ENCODE results near the gene LAMA5.

Gene LAMA5

DNA sequence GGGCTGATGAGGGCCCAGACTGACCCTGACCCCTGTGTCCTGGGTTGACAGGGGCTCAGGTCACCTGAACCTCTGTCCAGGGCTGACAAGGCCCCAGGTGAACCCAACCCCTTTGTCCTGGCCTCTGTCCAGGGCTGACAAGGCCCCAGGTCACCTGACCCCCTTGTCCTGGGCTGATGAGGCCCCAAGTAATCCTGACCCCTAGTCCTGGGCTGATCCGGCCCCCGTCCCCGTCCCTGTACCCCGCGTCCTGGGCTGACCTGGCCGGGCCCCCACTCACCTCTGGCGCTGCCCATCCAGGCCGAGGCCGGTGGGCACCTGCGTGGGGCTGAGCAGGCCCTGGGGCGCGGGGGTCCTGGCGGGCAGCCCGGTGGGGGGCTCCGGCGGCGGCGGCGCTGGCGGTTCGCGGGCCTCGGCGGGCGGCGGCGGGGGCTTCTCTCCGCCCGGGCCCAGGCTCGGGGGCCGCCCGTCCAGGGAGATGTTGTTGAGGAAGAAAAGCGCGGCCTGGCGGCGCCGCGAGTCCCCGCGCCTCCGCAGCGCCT, 39.6 kb upstream of the LAMA5 start:
- TF ChIP-seq REST (IDR thresholded peaks at IDR 0.05; ENCODE audit: insufficient read depth in 1 of 2, low read depth in 2 of 2, low read length in 2 of 2) (0 out of 4 replicates have a peak, but pooled peaks of 1 of the 2 experiments have one; percentile 17), SIN3A (IDR thresholded peaks at IDR 0.05; ENCODE audit: borderline replicate concordance, insufficient read depth, low read length) (no peak)

GRCh38 chr20:62405981-62406513, 38.9 kb upstream of the LAMA5 start:
- no peak for TF ChIP-seq FOXP2 (optimal IDR thresholded peaks at IDR 0.05; ENCODE audit: borderline replicate concordance, extremely low read depth, extremely low read length, insufficient read depth)

DNA sequence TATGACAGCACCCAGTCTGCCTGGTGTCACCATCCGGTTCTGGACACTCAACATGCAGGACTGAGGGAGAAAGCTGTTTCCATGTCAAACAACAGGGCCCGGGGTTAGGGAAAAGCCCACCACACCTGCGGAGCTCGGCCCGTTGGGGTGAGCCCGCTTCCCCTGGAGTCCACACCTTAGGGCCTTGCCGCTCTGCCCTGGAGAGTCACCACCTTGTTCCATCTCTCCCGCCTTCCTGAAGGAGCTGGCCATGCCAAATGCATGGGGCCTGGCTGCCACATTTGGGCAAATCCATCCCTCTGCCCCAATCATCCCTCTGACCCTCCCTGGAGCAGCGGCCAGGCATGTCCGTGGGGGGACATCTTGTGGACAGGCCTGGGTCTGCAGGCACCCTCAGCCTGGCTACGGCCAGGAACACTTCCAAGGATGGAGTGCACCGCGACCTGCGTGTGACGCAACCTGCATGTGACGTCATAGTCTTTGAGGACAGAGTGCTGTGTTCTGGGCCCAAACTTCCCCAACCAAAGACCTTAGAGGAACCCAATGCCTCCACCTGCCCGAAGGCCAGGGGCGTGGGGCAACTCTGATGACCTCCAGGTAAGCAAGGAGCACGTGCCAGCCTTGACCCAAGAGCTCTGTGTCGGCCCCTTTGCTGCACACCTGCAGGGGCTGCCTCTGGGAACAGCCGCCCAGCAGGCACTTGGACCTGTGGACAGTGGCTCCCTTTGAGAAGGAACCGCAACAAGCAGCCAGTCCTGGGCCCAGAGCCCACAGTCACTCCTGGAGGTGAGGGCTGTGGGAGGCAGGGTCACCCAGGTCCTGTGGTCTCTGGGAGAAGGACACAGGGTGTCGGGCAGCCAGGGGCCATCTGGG, 38.2 kb upstream of the LAMA5 start:
- TF ChIP-seq FOXP2 (optimal IDR thresholded peaks at IDR 0.05; ENCODE audit: borderline replicate concordance, extremely low read depth, extremely low read length, insufficient read depth): no peak
- no peak for TF ChIP-seq TAF1 (IDR thresholded peaks at IDR 0.05; ENCODE audit: borderline replicate concordance, insufficient read depth, low read length)
- no peak for TF ChIP-seq REST (IDR thresholded peaks at IDR 0.05; ENCODE audit: insufficient read depth in 1 of 2, low read depth in 2 of 2, low read length in 2 of 2)
- TF ChIP-seq POLR2AphosphoS5 (IDR thresholded peaks at IDR 0.05; ENCODE audit: low read depth, low read length): no peak
- TF ChIP-seq SIN3A (IDR thresholded peaks at IDR 0.05; ENCODE audit: borderline replicate concordance, insufficient read depth, low read length): no peak

DNA sequence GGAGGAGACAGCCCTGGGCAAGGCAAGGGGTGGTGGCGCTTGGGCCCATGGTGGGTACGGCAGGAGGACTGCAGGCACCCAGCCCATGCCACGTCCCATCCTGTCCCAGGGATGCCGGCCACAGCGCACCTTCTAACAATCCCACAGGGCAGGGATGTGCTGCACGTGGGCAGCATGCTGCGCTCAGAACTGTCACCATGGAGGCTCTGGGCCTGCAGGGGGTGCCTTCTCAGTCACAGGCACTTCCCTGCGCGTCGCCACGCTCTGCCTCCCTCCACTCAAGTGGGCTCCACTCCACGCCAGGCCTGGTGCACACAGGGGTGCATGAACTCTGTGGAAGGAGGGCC, 37.6 kb upstream of the LAMA5 start:
- no peak for TF ChIP-seq POLR2AphosphoS5 (IDR thresholded peaks at IDR 0.05; ENCODE audit: low read depth, low read length)
- TF ChIP-seq REST (IDR thresholded peaks at IDR 0.05; ENCODE audit: insufficient read depth in 1 of 2, low read depth in 2 of 2, low read length in 2 of 2): no peak
- TF ChIP-seq TAF1 (IDR thresholded peaks at IDR 0.05; ENCODE audit: borderline replicate concordance, insufficient read depth, low read length): no peak
- TF ChIP-seq FOXP2 (optimal IDR thresholded peaks at IDR 0.05; ENCODE audit: borderline replicate concordance, extremely low read depth, extremely low read length, insufficient read depth): no peak
- no peak for TF ChIP-seq SIN3A (IDR thresholded peaks at IDR 0.05; ENCODE audit: borderline replicate concordance, insufficient read depth, low read length)

GRCh38 chr20:62404112-62404665, 37.1 kb upstream of the LAMA5 start:
- TF ChIP-seq REST (IDR thresholded peaks at IDR 0.05; ENCODE audit: insufficient read depth in 1 of 2, low read depth in 2 of 2, low read length in 2 of 2): no peak
- TF ChIP-seq POLR2AphosphoS5 (IDR thresholded peaks at IDR 0.05; ENCODE audit: low read depth, low read length): no peak
- TF ChIP-seq TAF1 (IDR thresholded peaks at IDR 0.05; ENCODE audit: borderline replicate concordance, insufficient read depth, low read length): no peak
- no peak for TF ChIP-seq SIN3A (IDR thresholded peaks at IDR 0.05; ENCODE audit: borderline replicate concordance, insufficient read depth, low read length)
- no peak for TF ChIP-seq FOXP2 (optimal IDR thresholded peaks at IDR 0.05; ENCODE audit: borderline replicate concordance, extremely low read depth, extremely low read length, insufficient read depth)

Measured in PFSK-1 (cell line).